ENCODE results near the gene ARVCF. TPM values are rescaled to one million over a fixed set of nuclear protein-coding genes. Genes with fewer than 3 reads are reported as not detected.

The ARVCF gene
- total and polyA plus RNA-seq, 2 of the 8 experiments (the other 6 are each of a cell fraction or from before 2014, with no cell fraction given): 31.0 to 43.2 TPM

DNA sequence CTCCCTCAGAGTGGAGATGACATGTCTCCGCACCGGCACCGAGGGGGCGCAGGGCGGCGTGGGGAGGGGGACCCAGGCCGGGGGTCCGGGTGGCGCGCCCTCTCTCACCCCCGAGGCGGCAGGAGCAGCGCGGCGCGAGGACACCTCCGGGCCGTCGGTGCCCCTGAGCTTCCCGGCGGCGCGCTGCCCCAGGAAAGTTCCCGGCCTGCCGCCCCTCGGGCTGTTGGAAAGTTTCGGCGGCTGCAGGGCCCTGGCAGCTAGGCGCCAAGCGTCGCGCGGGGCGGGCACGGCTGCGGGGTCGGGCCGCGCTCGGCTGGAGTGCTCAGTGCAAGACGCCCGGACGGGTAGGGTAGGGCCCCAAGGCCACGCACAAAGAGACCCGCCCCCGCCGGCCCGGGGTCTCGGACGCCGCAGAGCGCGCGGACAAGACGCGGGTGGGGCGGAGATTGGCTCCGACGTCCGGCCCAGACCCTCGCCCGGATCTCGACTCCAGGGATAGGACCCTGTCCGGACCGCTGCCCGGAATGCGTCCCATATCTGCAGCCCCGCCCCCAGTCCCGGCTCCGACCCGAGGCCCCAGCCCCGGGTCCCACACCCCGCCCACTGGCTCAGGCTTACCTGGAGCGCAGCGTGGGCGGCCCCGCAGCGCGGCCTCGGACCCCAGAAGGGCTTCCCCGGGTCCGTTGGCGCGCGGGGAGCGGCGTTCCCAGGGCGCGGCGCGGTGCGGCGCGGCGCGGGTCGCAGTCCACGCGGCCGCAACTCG is 471 bp downstream of the ARVCF start (continued):
- TF ChIP-seq RNF2 (IDR thresholded peaks at IDR 0.05; ENCODE audit: borderline replicate concordance, low read depth, low read length, missing control alignments, poor library complexity, severe bottlenecking): no peak
